DMS53 treated with DMSO at 0.1 percent for 48 hours (cell line): ENCODE data around the gene TSHZ3.

Experiments used
- DNase-seq: peaks from one replicate; lab custom pipeline; 2025; ENCODE audit not compliant: unreplicated experiment; lab: John Stamatoyannopoulos, UW

TSHZ3 gene

DNA sequence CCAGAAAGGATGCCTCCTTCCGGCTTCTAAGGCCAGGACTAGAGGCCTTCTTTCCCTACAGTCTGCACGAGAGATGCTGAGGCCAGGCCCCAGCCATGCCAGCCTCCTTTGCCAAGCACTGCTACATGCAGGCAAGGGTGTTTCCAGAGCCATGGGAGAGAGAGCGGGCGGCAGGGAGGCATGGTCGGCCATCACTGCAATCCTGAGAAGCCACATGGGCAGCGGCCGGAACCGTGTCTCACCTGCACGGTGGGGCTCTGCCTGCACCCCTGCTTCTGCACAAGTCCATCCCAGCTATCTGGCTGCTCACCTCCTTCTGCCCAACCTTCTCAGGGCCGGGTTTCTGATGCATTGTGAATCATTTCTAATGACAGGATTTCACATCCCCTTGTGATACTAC lies 35.1 kb downstream of the TSHZ3 start:
- no peak for DNase-seq

- DNase-seq = no peak
These were observed 35.8 kb downstream of the TSHZ3 start for GRCh38 chr19:31313291-31314030.

DNA sequence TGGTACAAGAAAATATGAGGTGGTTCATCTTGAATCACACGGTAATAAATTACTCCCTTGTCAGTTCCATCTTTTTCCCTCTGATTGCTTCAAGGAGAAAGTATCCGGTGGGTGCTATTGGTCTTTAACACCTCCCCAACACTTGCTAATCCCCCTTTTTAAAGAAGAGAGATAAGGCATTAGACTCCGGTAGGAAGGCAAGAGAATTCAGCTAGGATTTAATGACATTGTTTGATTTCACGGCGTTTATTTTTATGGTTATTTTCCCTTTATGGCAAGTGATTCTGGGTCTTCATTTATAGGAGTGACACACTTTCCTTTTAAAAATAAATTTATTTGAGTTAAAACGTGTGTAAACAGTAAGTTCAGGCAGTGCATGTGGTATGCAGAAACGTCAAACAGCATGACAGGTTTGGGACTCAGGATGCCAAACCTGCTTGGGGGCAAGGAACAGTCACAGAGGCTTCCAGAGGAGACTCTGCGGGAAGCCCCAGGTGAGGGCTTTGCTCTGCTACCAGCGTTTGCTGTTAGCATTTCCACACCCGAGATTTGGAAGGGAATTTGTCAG lies 36.5 kb downstream of the TSHZ3 start:
- DNase-seq = no peak

GRCh38 chr19:31312009-31312676 lies 37.1 kb downstream of the TSHZ3 start:
- no peak for DNase-seq

DNA sequence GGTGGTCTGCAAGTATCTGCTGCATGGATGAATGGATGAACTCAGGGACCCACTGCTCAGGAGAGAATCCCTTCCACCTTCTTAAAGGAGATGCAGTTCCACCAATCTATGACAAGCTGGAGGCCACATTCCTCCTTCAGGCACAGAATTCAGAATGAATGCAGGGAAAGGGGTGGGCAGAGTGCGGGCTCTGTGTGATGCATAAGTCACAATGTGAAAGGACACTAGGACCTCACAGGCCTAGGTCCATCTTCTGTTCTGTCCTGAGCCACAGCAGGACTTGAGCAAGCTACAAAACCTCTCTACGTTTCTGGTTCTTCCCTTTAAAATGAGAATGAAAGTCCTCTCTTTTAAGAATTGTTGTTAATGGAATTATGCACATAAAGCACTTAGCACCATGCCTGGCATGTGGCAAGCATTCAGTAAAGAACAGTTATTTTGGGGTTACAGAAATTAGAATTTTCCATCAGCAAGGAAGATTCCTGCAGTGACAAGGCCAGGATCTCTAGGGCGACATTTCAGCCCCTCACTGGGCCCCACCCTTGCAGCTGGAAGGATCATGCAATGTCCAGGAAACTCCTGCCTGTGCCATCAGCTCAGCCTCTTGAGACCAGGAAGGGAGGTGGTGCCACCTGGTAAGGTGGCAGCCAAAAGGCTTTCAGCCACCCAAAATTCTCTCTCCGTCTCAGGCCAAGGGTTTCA lies 38.7 kb downstream of the TSHZ3 start:
- DNase-seq = no peak

- DNase-seq = no peak
These were observed 40.5 kb downstream of the TSHZ3 start for GRCh38 chr19:31308781-31309180.

- DNase-seq = no peak
These were observed 42.1 kb downstream of the TSHZ3 start for GRCh38 chr19:31307071-31307669.

DNA sequence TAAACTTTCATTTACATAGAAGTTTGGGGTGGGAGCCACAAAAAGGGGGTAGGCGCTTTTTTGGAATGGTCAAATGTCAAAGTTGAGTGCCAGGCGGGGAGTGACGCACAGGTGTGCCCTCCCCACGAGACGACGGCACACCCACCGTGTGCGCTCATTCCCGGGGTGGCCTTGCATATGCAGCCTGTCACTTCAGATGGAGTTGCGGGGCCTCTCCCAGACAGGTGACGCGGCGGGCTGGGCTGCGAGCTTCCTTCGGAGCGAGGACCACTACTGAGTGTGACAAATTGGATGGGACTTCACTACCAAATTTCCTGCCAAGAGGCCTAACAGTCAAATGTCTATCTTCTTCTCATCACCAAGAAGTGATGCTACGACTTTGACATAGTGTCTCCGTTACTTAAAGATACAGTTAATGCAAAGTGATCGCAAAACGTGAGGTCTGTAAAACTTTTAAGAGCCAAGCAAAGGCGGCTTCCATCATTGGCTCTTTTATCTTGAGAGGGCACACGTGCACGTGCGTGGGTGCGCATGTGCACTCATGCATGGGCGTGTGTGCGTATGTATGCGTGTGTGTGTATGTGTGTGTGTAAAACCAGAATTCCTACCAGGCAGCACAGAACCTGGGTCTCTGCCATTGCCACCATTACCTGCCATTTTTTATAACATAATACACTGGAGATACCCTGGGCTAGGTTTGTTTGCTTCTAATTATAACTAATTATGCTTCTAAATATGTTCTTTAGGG lies 43.1 kb downstream of the TSHZ3 start:
- no peak for DNase-seq

GRCh38 chr19:31304831-31305312 lies 44.4 kb downstream of the TSHZ3 start:
- no peak for DNase-seq

DNA sequence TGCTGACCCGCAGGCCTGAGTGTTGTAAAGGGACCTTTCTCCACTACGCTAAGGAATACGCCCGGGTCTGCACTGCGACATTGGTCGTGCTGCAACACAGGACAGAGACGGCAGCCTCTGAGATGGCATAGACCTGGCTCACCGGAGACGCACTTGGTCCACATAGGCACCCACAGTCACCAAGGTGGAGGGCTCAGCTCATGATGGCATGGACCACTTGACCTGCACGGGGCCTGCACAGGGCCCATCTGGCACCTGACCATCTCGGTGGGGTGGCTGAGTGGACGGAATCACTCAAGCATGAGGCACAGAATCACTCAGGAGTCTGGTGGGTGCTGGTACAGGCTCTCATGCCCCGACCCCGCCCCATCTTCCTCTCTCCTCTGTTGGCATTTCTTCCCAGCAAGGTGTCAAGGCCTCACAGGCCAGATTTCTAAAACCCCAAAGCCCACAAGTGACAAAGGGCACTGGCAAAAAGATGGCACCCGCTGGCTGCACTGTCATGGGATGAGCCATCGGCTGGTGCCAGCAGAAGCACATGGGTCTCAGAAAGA lies 45.9 kb downstream of the TSHZ3 start:
- DNase-seq = no peak

GRCh38 chr19:31301306-31301980 lies 47.8 kb downstream of the TSHZ3 start:
- DNase-seq = no peak

GRCh38 chr19:31300422-31300821 lies 48.8 kb downstream of the TSHZ3 start:
- DNase-seq = no peak

GRCh38 chr19:31299665-31300064 lies 49.6 kb downstream of the TSHZ3 start:
- DNase-seq = no peak

GRCh38 chr19:31297991-31298390 lies 51.2 kb downstream of the TSHZ3 start:
- no peak for DNase-seq

- no peak for DNase-seq
These were observed 52.4 kb downstream of the TSHZ3 start for GRCh38 chr19:31296741-31297390.

DNA sequence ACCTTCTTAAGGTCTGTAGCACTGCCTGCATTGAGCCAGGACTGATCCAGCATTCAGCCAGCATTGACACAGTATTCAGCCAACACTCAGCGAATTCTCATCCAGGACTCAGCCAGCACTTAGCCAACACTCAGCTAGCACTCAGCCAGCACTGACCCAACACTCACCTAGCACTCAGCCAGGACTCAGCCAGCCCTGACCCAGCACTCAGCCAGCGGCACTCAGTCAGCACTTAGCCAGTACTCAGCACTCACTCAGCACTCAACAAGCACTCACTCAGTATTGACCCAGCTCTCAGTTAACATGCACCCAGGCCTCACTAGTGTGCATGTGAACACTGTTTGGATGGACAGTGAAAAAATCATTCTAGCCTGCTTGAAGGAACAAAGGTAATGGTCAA lies 55.0 kb downstream of the TSHZ3 start:
- DNase-seq = no peak

GRCh38 chr19:31292639-31293185 lies 56.5 kb downstream of the TSHZ3 start:
- DNase-seq = no peak

- DNase-seq = no peak
These were observed 58.2 kb downstream of the TSHZ3 start for GRCh38 chr19:31290931-31291590.
